Activated CD4-positive, alpha-beta T cell treated with anti-CD3 and anti-CD28 coated beads, Interleukin-2, amount 10 ng/mL, durations not matched to agents 24 days and 14 days (primary cell): Measurements from ENCODE around the gene GLB1L2. TPM values are rescaled to one million over a fixed set of nuclear protein-coding genes. Genes with fewer than 3 reads are reported as not detected.

Experiments used
- DNase-seq: peaks from one replicate; pipeline ENCODE4 v3.0.0; 2022
- H3K27ac Mint-ChIP-seq: one replicate; pipeline ENCODE4 v1.8.0; 2022; ENCODE audit warnings: mild to moderate bottlenecking, mixed read lengths
- H3K27me3 Mint-ChIP-seq: one replicate; pipeline ENCODE4 v1.8.0; 2022; ENCODE audit warnings: mixed read lengths
- H3K36me3 Mint-ChIP-seq: one replicate; pipeline ENCODE4 v1.8.0; 2022; ENCODE audit warnings: low read depth, mild to moderate bottlenecking, mixed read lengths
- H3K4me1 Mint-ChIP-seq: one replicate; pipeline ENCODE4 v1.8.0; 2021; ENCODE audit warnings: mixed read lengths
- H3K4me3 Mint-ChIP-seq: one replicate; pipeline ENCODE4 v1.8.0; 2022; ENCODE audit warnings: mild to moderate bottlenecking, moderate library complexity, mixed read lengths
- H3K9me3 Mint-ChIP-seq: one replicate; pipeline ENCODE4 v1.8.0; 2021; ENCODE audit warnings: mixed read lengths
- intact Hi-C: fragments of 100-400 bp; cut with micrococcal nuclease; formaldehyde crosslinking; loops from one replicate; pipeline ENCODE4 v1.15.1; 2023
- total RNA-seq: library from RNA; stranded (reverse); gene quantifications from 2 replicates; pipeline ENCODE4 v1.2.3, GENCODE V29; 2022

GLB1L2 gene
- total RNA-seq, 1 donor from 2014 or later, result 11.2 TPM

- H3K36me3 Mint-ChIP-seq, result no peaks in the 10 kb centered on the region
- no peak for DNase-seq
- intact Hi-C loops, result no loop called here
- H3K9me3 Mint-ChIP-seq, result no peaks in the 10 kb centered on the region
- H3K4me3 Mint-ChIP-seq, result no peak overlapping the region
- H3K4me1 Mint-ChIP-seq, result peaks cover 19% of the 10 kb centered on the region
- H3K27ac Mint-ChIP-seq, result no peak overlapping the region
- peaks cover 2% of the 10 kb centered on the region for H3K27me3 Mint-ChIP-seq
Measured at GRCh38 chr11:134385171-134385570, 53.4 kb downstream of the GLB1L2 start.

GRCh38 chr11:134385774-134386565, 54.2 kb downstream of the GLB1L2 start:
- Mint-ChIP-seq H3K9me3 (no peaks in the 10 kb centered on the region), H3K4me3 (no peak overlapping the region), H3K27ac (no peak overlapping the region), H3K27me3 (peaks cover 2% of the 10 kb centered on the region), H3K36me3 (no peaks in the 10 kb centered on the region), H3K4me1 (peaks cover 19% of the 10 kb centered on the region)
- intact Hi-C loops, result no loop called here
- no peak for DNase-seq

GRCh38 chr11:134386945-134387344, 55.2 kb downstream of the GLB1L2 start:
- Mint-ChIP-seq H3K9me3 (no peaks in the 10 kb centered on the region), H3K27me3 (peaks cover 2% of the 10 kb centered on the region), H3K27ac (no peak overlapping the region), H3K36me3 (no peaks in the 10 kb centered on the region), H3K4me3 (peak overlapping the region; percentile 28), H3K4me1 (peaks cover 19% of the 10 kb centered on the region)
- intact Hi-C loops, result no loop called here
- DNase-seq, result peak; percentile 60

GRCh38 chr11:134387501-134387900, 55.7 kb downstream of the GLB1L2 start:
- peak overlapping the region; percentile 28 for H3K4me3 Mint-ChIP-seq
- intact Hi-C loops, result no loop called here

GRCh38 chr11:134388590-134388989, 56.8 kb downstream of the GLB1L2 start:
- Mint-ChIP-seq H3K27ac (no peak overlapping the region), H3K27me3 (peaks cover 5% of the 10 kb centered on the region), H3K4me1 (peaks cover 19% of the 10 kb centered on the region), H3K9me3 (no peaks in the 10 kb centered on the region), H3K36me3 (no peaks in the 10 kb centered on the region), H3K4me3 (no peak overlapping the region)
- DNase-seq, result no peak
- intact Hi-C loops, result no loop called here

More at GRCh38 chr11:134387501-134387900, 55.7 kb downstream of the GLB1L2 start:
- no peak for DNase-seq
- Mint-ChIP-seq H3K36me3 (no peaks in the 10 kb centered on the region), H3K9me3 (no peaks in the 10 kb centered on the region), H3K4me1 (peaks cover 19% of the 10 kb centered on the region), H3K27me3 (peaks cover 2% of the 10 kb centered on the region), H3K27ac (no peak overlapping the region)

- intact Hi-C loops, result no loop called here
- Mint-ChIP-seq H3K9me3 (no peaks in the 10 kb centered on the region), H3K27ac (no peak overlapping the region), H3K4me3 (no peak overlapping the region), H3K36me3 (no peaks in the 10 kb centered on the region), H3K27me3 (peaks cover 5% of the 10 kb centered on the region), H3K4me1 (peaks cover 19% of the 10 kb centered on the region)
- DNase-seq, result no peak
Measured at GRCh38 chr11:134389464-134390180, 57.8 kb downstream of the GLB1L2 start.

- H3K4me3 Mint-ChIP-seq, result no peak overlapping the region
- H3K36me3 Mint-ChIP-seq, result no peaks in the 10 kb centered on the region
- H3K27ac Mint-ChIP-seq, result no peak overlapping the region
- H3K27me3 Mint-ChIP-seq, result peaks cover 3% of the 10 kb centered on the region
- H3K4me1 Mint-ChIP-seq, result peaks cover 17% of the 10 kb centered on the region
- DNase-seq, result no peak
- intact Hi-C loops, result no loop called here
- no peaks in the 10 kb centered on the region for H3K9me3 Mint-ChIP-seq
Measured at GRCh38 chr11:134390706-134391569, 59.1 kb downstream of the GLB1L2 start.

- Mint-ChIP-seq H3K36me3 (no peaks in the 10 kb centered on the region), H3K27me3 (peaks cover 3% of the 10 kb centered on the region), H3K9me3 (no peaks in the 10 kb centered on the region), H3K4me3 (no peak overlapping the region), H3K4me1 (peaks cover 10% of the 10 kb centered on the region), H3K27ac (no peak overlapping the region)
- no peak for DNase-seq
- intact Hi-C loops, result no loop called here
Measured at GRCh38 chr11:134391656-134392055, 59.9 kb downstream of the GLB1L2 start.

- intact Hi-C loops, result no loop called here
- DNase-seq, result no peak
- Mint-ChIP-seq H3K9me3 (no peaks in the 10 kb centered on the region), H3K4me3 (no peak overlapping the region), H3K36me3 (no peaks in the 10 kb centered on the region), H3K27ac (no peak overlapping the region), H3K4me1 (peaks cover 1% of the 10 kb centered on the region), H3K27me3 (peaks cover 3% of the 10 kb centered on the region)
Measured at GRCh38 chr11:134392953-134393615, 61.3 kb downstream of the GLB1L2 start.

GRCh38 chr11:134393638-134394037, 61.9 kb downstream of the GLB1L2 start:
- no peak for DNase-seq
- H3K4me3 Mint-ChIP-seq, result no peak overlapping the region
- peaks cover 1% of the 10 kb centered on the region for H3K4me1 Mint-ChIP-seq
- H3K27ac Mint-ChIP-seq, result no peak overlapping the region
- H3K27me3 Mint-ChIP-seq, result peaks cover 3% of the 10 kb centered on the region
- intact Hi-C loops, result no loop called here
- H3K36me3 Mint-ChIP-seq, result no peaks in the 10 kb centered on the region
- H3K9me3 Mint-ChIP-seq, result no peaks in the 10 kb centered on the region

GRCh38 chr11:134394311-134394710, 62.5 kb downstream of the GLB1L2 start:
- intact Hi-C loops, result no loop called here
- DNase-seq, result no peak

GRCh38 chr11:134395002-134395401, 63.2 kb downstream of the GLB1L2 start:
- no peak for DNase-seq
- H3K4me3 Mint-ChIP-seq, result no peak overlapping the region
- peaks cover 3% of the 10 kb centered on the region for H3K27me3 Mint-ChIP-seq
- H3K36me3 Mint-ChIP-seq, result no peaks in the 10 kb centered on the region
- intact Hi-C loops, result no loop called here
- H3K27ac Mint-ChIP-seq, result no peak overlapping the region
- no peaks in the 10 kb centered on the region for H3K9me3 Mint-ChIP-seq
- H3K4me1 Mint-ChIP-seq, result no peaks in the 10 kb centered on the region

More at GRCh38 chr11:134394311-134394710, 62.5 kb downstream of the GLB1L2 start:
- Mint-ChIP-seq H3K27me3 (peaks cover 3% of the 10 kb centered on the region), H3K36me3 (no peaks in the 10 kb centered on the region), H3K4me1 (no peaks in the 10 kb centered on the region), H3K9me3 (no peaks in the 10 kb centered on the region), H3K4me3 (no peak overlapping the region), H3K27ac (no peak overlapping the region)

- H3K27ac Mint-ChIP-seq, result no peak overlapping the region
- peaks cover 9% of the 10 kb centered on the region for H3K27me3 Mint-ChIP-seq
- H3K36me3 Mint-ChIP-seq, result no peaks in the 10 kb centered on the region
- no peaks in the 10 kb centered on the region for H3K9me3 Mint-ChIP-seq
- no peaks in the 10 kb centered on the region for H3K4me1 Mint-ChIP-seq
- no peak overlapping the region for H3K4me3 Mint-ChIP-seq
- DNase-seq, result no peak
- intact Hi-C loops, result no loop called here
Measured at GRCh38 chr11:134397304-134398078, 65.7 kb downstream of the GLB1L2 start.
